Erythroblast (primary cell): Measurements from ENCODE around the gene ATF2.

Experiments
- GATA1 ChIP-seq: IDR thresholded peaks from 2 replicates; pipeline ENCODE4 v1.6.1; 2011; ENCODE audit warnings: low read depth, mild to moderate bottlenecking, control low read depth, low read length, moderate library complexity
- POLR2A ChIP-seq: IDR thresholded peaks from 2 replicates; pipeline ENCODE4 v1.6.1; 2011; ENCODE audit warnings: mild to moderate bottlenecking, low read length

DNA sequence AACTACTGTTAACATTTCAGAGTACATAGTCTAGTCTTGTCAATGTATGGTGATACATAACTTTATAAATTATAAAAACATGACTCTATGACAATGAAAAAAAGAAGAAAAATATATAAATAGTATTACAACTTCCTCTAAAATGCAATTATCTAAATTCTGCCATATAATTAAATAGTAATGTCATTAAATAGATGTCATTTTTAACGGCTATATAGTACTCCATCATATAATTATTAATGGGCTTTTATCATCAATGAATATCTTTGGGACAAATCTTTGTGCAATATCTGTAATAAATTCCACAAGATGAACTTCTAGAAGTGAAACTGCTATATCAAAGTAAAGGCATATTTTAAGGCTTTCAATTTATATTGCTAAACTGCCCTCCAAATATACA is 24.8 kb downstream of the ATF2 start:
- TF ChIP-seq POLR2A: no peak
- no peak for TF ChIP-seq GATA1
